G401 (cell line): ENCODE data around the gene ROBO3. TPM values are rescaled to one million over a fixed set of nuclear protein-coding genes. Genes with fewer than 3 reads are reported as not detected.

Experiments
- DNase-seq: peaks from one replicate; pipeline ENCODE4 v3.0.0-alpha.2; 2015; ENCODE audit warnings: low spot score
- in situ Hi-C: cut with HindIII; loops from 2 replicates; pipeline ENCODE4 v1.10.0; 2016; ENCODE audit warnings: low sequenced_read_pairs, mixed read lengths
- total RNA-seq: library from RNA; depleted of rRNA; stranded (reverse); fragments of >200 nt; shearing (Covaris generic); gene quantifications from 2 replicates; pipeline ENCODE4 v1.2.3, GENCODE V29; 2014

Gene ROBO3
- total RNA-seq, 1 experiment from 2014 or later = 12.3 TPM

DNA sequence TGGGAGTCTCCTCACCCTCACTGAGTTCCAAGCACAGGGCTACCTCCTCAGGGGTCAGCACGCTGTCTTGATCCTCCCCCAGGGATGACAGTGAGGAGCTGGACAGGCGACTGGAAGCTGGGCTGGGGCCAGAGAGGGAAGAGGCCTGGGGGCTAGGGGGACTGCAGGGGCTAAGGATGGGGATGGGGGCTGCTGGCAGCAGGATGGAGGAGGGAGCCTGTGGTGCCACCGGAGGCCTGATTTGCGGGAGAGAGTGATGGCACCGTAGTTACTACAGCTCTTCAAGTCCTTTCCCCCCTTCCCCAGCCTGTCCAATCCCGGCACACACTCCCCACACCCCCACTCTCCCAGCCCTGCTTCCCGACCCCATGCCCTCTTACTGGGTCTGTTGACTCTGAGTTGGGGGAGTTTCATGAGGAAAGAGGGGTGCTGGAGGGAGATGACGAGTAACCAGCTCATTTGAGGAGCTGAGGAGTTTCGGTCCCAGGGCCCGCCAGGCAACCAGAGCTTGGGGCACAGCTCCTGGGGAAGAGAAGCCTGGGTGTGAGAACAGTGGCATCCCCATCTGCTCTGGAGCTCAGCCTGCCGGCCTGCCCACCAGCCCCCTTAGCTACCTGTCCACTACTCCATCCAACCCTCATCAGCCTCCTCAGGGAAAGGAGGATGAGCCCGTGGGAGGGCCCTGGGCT lies 21.9 kb downstream of the ROBO3 start:
- in situ Hi-C loops = no loop called here
- DNase-seq = no peak

DNA sequence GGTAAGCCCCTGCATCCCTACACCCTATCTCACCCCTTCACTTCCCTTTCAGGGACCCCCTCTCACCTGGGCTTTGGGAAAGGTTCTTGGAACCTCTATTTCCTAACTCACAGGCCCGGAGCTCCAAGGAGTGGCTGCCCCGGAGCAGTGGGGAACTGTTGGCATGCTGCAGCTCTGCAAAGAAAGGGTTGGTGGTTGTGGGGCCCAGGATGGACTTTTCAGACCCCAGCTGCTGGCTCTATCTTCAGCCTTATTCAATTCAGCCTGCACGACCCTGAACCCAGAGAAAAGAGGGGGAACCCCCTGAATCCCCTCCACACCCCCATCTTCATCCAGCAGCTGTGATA lies 22.4 kb downstream of the ROBO3 start:
- in situ Hi-C loops = no loop called here
- DNase-seq = no peak

DNA sequence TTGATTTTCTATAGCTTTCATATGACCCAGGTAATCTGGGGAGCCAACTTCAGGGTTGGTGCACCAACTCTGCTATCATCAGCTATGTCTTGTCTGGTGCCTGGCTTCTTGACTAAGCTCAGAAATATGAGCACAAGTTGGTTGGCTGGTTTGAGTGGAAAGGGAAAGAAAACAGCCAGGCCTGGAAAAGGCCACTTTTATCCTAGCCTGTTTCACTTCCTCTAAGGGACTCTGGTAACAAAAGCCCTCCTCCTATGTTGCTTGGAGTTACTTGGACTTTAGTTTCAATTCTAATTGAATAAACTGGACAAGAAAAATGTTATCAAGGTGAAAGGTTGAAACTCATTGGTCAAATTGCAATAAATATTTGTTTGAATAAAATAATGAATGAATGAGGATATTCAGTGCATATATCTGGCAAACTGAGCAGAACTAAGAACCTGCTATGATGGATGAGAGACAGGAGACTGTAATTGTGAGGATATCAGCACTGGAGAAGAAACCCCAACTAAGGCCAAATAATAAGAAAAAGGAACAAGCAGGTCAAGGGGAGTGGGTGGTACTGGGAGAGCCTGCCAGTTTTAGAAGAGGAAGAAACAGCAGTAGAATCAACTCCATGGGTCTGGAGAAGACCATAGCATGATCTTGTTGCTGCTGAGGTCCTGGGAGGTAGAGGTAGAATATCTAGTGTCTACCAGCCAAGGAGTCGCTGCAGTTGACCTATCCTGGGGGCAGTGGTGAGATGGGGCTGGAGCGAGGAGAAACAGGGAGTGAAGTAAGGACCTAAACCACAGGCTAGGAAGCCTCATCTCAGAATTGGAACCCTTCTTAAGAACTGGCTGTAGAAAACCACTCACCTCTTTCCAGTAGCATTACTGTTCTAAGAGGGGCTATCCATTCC lies 24.2 kb downstream of the ROBO3 start:
- in situ Hi-C loops = no loop called here
- no peak for DNase-seq

DNA sequence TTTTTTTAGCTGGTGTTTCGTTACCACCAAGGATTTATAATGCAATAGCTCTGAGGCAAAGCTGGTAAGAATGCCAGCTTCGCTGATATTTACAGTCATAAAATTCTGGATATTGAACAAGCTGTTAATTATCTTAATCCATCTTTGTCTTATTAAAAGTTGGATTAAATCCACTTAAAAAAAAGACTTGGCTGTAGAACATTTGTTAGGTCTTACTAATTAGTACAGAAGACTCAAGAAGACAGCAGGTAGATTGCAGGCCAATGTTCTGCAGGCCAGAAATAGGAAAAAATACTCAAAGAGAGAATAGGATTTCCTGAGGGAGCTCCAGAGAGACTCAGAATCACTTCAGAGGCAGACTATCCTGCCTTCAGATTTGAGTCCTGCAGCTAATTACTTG lies 24.9 kb downstream of the ROBO3 start:
- no peak for DNase-seq

DNA sequence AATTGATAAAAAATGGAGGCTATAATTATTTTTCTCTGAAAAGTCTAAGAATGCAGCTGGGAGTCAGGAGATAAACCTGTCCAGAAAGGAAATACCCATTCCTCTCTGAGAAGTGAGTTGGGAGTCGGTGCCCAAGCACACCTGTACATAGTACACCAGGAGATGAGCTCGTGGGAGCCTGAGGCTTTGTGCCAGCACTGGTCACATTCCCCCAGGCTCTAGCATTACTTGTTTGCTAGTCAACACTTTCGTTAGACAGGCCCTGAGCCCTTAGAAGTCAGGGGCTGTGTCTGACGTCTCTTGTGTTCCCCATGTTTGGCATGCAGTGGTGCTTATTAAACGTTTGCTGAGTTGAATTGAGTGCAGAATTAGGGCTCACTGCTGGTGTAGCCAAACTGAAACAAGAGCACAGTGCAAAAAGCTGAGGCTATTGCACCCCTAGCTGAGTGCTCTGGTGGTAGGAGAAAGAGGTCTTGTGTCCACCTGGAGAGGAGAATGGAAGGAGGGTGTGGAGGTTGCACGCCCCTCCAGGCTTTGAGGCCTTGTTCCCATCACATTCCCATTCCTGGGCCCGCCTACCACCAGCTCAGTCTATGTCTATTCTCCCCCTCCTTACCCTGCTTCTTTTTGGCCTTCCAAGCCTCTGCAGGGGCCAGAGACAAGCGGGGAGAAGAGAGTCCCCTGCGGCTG lies 25.6 kb downstream of the ROBO3 start:
- DNase-seq = no peak
- in situ Hi-C loops = no loop called here

More for the DNA sequence above, 24.9 kb downstream of the ROBO3 start:
- in situ Hi-C loops = no loop called here

DNA sequence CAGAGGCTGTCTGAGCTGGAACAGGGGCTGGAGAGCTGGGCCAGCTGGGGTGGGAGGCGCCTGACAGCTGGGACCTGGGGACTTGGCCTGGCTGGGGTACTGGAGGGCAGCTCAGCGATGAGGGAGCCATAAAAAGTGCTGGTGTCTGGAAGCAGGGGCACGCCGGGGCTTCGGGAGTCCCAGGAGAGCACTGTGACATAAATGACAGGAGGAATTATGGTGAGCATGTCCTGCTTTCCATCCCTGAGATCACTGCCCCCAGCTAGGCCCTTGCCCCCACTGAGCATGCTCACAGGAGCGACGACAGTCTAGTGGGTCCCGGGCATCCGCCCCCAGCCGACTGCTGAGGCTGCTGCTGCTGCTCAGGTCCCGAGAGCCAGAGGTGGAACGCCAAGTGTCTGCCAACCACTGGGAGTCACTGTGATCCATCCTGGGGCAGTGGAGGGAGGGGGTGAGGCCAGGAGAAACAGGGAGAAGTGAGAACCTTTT lies 26.2 kb downstream of the ROBO3 start:
- in situ Hi-C loops = no loop called here
- DNase-seq = no peak

DNA sequence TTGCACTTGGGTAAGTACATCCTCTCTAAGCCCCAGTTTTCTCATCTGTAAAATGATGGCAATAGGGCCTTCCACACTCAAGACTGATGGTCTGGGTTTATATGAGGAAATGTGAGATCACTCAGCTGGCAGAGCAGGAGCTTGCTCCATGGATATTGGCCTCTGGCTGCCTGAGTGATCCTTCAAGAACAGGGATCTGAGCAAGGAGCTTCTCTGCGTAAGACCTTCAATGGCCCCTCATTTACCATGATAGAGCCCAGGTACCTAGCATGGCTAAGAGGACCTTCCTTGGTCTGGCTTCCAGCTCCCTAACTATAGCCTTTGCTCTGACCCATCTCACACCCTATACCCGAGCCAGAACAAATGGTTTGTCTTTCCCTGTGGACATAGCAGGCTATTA lies 26.9 kb downstream of the ROBO3 start:
- no peak for DNase-seq
- in situ Hi-C loops = no loop called here

DNA sequence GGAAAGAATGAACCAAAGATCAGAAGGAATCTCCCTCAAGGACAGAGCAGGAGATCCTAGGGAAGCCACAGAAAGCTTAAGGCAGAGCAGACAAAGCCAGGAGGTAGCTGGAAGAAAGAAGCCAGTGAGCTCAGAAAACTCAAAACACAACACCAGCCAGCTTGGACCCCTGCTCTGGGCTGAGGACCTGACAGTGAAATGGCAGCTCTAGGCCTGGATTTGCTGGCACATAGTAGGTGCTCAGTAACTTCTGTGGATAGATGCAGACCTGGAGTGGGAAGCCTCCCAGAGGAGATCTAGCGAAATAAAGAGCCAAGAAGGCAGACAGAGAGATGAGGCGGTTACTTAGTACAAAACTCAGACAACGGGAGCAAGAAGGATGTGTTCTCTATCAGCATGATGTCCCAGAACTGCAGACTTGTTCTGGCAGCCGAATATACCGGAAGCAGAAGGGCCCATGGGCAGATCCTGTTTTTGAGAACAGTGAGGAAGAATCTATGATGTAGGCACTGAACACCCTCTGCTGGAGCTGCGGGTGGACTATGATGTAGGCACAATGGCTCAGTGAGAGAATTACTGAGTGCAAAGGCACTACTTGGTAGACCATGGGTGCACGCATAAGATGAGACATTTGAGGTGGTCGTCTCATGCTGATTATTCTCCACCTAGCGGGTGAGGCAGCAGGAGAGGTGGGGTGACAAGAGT lies 27.7 kb downstream of the ROBO3 start:
- no peak for DNase-seq
- in situ Hi-C loops = no loop called here

DNA sequence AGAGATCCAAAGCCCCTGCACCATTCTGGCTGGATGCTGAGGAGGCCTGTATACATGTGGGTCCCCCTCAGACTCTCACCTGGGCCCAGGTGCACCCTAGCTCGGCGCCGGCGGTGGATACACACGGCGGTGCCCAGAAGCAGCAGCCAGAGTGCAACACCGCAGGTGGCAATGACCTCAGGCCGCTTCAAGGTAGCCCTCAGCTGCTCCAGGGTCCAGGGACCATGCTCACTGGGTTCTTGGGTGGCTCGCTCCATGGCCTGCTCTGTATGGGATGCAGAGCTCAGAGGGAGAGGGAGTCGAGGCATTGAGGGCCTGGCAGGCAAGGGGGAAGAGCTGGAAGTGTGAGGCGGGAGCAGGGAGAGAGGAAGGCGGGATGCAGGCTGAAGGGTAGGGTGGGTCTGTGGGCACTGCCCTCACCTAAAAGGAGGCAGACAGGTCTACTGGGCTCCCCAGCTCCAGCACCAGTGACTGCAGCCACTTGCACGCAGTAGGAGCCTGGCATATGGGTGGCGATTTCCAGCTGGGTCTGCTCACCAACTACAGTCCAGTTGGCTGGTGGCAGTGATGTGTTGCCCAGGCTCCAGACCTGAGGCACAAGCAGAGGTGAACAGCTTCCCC lies 28.7 kb downstream of the ROBO3 start:
- DNase-seq = no peak
- in situ Hi-C loops = no loop called here

DNA sequence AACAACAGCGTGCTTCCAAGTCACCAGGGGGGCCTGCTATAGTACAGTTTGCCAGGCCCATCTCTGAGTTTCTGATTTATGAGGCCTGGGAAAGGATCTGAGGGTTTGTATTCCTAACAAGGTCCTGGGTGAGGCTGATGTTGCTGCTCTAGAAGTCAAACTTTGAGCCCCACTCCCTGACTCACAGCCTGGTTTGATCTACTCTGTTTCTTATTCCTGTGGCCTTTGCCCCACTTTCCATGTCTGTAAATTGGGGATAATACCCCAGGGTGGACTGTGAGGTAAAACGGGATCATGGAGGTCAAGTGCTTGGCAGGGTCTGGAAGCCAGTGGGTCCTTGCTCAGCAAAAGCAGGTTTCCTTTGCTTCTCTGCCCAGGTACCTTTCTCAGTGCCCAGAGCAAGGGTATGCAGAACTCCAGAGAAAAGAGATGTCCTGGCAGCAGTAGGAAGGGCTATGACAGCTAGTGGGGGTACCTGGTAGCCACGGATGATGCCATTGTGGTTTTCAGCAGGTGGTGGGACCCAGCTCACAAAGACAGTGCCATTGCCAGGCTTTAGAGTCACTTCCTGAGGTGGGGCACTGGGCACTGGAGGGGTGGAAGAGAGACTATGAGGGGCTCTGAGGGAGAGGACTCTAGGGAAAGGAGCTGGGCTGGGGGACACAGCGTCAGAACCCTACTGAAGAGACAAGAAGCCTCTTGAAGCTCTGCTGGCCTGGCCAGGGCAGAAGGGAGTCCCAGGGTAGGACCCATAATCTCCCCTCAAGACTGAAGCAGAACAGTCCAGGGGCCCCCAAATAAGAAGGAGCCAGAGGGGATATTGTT lies 29.6 kb downstream of the ROBO3 start:
- no peak for DNase-seq
- in situ Hi-C loops = no loop called here

DNA sequence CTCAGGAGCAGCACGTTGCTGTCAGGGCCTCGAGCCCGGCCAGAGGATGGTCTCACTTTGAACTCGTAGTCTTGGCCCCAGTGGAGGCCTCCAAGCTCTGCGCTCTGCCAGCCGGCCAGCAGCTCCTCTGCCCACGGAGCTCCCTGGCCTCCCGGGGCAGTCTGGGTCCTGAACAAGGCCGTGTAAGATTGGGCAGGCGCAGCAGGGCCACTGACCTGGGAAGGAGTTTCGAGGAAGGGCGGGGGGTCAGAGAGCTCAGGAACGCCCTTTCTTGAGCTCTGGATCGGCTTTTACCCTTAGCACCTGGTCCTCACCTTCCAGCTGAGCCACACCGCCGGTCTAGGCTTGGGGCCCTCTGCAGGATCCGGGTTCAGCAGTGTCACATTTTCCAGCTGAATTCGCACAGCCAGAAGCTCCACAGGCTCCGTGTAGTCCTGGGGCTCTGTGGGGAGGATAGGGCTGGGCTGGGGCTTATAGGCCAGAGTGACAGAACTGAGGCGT lies 30.3 kb downstream of the ROBO3 start:
- DNase-seq = no peak
- in situ Hi-C loops = no loop called here

DNA sequence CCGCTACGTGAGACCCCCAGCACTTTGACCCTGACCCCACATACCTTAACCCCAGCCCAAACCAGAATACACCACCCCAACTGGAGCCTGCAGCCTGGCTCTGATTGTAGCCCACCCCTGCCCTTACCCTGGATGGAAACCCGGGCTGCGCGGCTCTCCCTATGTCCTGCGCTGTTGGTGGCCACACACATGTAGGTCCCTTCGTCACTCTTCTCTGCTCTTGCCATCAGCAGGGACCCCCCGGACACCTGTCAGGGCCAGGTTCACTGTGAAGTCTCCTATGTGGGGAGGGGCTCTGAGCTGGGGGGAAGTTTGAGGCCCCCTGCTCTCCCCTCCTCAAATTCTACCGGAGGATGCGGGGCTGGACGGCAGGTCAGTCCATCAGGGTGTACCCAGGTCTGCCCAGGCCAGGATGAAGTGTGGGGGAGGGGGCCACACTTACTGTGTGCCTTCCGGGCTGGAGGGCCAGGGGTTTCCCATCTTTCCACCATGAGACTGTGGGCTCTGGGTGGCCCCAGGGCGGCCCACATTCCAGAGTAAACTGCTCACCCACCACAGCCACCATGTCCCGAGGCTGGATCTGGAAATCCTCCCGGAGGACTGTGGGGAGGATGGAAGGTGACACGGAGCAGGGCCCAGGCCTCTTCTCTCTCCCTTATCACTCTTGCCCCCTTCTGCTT lies 31.0 kb downstream of the ROBO3 start:
- in situ Hi-C loops = no loop called here

DNA sequence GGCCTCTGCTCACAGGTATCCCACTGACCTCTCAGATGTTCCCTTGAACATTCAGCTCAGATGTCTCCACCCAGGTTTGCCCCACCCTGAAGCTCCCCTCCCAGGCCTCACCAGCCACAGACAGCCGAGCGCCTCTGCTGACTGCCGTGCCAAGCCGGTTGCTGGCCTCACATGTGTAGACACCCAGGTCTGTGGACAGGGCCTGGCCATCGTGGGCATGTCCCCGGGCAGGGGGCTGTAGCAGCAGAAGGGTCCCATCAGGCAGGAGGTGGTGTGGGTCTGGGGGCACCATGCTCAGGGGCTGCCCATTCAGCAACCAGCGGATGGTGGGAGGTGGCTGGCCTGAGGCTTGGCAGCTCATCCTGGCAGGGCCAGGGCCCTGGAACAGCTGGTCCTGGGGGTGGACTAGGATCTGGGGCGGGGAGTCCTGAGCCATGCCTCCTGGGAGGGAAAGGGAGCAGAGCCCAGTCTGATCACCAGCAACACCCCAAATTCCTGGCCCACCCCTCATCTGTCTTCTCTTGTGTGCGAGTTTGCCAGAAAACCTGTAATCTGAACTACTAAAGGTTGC lies 31.7 kb downstream of the ROBO3 start:
- no peak for DNase-seq
- in situ Hi-C loops = no loop called here

More for the DNA sequence above, 31.0 kb downstream of the ROBO3 start:
- no peak for DNase-seq

DNA sequence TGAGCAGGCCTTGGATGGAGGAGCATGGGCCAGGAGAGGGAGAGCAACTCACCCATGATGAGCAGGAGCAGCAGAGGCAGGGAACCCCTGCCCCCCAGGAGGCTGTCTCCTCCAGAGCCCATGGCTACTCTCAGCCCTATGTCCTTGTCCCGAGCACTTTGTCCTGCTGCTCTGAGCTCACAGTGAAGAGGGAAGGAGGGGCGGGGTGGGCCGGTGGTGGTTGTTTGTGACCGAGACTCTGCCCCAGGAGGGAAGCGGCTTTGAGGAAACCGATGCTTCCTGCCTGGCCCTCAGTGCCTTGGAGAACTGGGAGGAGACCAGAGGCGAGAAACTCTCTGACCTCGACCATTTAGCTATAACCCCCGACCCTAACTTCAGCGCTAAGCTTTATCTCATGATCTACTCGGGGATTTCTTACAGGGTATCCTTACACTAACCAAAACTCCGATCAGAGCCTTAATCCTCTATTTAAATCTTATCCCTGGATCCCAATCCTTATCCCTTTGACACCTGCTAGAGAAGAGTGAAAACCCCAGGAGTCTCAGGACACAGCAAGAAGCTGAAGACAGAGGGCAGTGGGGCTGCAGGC lies 32.5 kb downstream of the ROBO3 start, which contains the start of gene ROBO4:
Gene ROBO4 (minus strand): TSS at position 192 of the 589 bp plus-strand sequence. CDS start 70 bp downstream, at position 122.
- DNase-seq = no peak
- in situ Hi-C loops = no loop called here

DNA sequence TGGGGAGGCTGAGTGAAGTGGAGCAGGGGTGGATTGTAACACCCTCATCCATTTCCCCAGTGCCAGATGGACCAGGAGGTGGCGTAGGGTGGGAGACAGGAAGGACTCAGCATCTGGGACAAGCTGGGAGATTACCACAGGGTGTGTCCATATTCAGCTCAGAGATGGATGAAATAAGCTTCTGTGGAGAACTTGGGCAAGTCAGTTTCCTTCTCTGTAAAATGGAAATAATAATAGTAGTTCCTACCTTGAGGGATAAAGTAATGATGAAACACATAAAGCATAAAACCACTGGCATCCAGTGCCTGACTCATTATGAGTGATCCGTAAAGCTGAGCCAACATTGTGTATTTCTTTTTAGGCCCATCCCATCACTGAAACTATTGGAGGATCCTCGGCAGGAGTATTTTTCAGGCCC lies 33.0 kb downstream of the ROBO3 start:
- in situ Hi-C loops = no loop called here
- no peak for DNase-seq

DNA sequence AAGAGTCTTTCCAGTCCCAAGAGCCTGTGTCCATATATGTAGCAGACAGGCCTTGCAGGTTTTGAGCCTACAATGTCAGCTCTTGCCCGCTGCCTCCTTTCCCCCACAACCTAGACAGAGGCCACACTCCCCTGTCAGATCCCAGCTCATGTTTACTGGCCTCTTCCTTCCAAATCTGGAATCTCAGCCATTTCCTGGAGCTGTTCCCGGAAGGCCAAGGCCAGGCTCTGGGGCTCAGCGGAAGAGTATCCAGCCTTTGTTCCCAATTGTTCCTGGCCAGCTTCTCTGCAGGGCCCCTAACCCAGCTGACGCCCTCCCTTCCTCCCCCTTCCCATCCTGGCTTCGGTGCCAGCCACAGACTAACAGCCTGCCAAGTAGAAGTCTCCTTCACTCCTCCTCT lies 33.5 kb downstream of the ROBO3 start:
- peak; percentile 50 for DNase-seq

More for the DNA sequence above, 33.5 kb downstream of the ROBO3 start:
- in situ Hi-C loops = no loop called here
